Ascending aorta (tissue), 2 donors: ENCODE measurements around the gene DNAAF3. TPM values are rescaled to one million over a fixed set of nuclear protein-coding genes. Genes with fewer than 3 reads are reported as not detected.
A peak's percentile ranks its signal among the peaks of the same experiment; 100 is the strongest.

Source experiments
- DNase-seq, 2 donors: peaks; one replicate each; pipeline ENCODE4 v3.0.0-alpha.2; 2019; ENCODE audit warnings: low spot score in 2 of 2
- H3K27ac ChIP-seq, 2 donors: fragments of 200-600 bp; sonication (generic); one replicate each; pipeline ENCODE4 v1.5.1; 2016 to 2017; ENCODE audit warnings: mild to moderate bottlenecking in 1 of 2
- H3K27me3 ChIP-seq: fragments of 200-600 bp; sonication (generic); one replicate; pipeline ENCODE4 v1.5.1; 2017
- H3K36me3 ChIP-seq, 2 donors: fragments of 200-600 bp; sonication (generic); one replicate each; pipeline ENCODE4 v1.5.1; 2016
- H3K4me1 ChIP-seq, 2 donors: fragments of 200-600 bp; sonication (generic); one replicate each; pipeline ENCODE4 v1.5.1; 2016 to 2017; ENCODE audit warnings: mild to moderate bottlenecking in 1 of 2
- H3K4me3 ChIP-seq, 2 donors: fragments of 200-600 bp; sonication (generic); one replicate each; pipeline ENCODE4 v1.5.1; 2016 to 2017; ENCODE audit warnings: mild to moderate bottlenecking in 1 of 2
- H3K9me3 ChIP-seq, 2 donors: fragments of 200-600 bp; sonication (generic); one replicate each; pipeline ENCODE4 v1.5.1; 2016
- CTCF ChIP-seq, 3 experiments: fragments of 200-600 bp in 2 of 3; fragments of 450-650 bp in 1 of 3; sonication (generic) in 2 of 3; IDR thresholded peaks; one replicate each; pipeline ENCODE4 v1.5.1; 2016 to 2019; ENCODE audit warnings: antibody characterized with exemption in 3 of 3, mild to moderate bottlenecking in 1 of 3, moderate library complexity in 1 of 3
- intact Hi-C: fragments of 100-400 bp; cut with DNase I; formaldehyde crosslinking; loops from one replicate; pipeline ENCODE4 v1.15.1; 2023
- total RNA-seq: library from RNA; depleted of rRNA; stranded (reverse); fragments of >200 nt; gene quantifications from one replicate; pipeline ENCODE4 v1.1.0, GENCODE V29; 2016

DNAAF3 gene
- total RNA-seq, 1 donor from 2014 or later: not detected

GRCh38 chr19:55152017-55152416 is 14.4 kb downstream of the DNAAF3 start:
- no peaks in the 10 kb centered on the region for H3K36me3 ChIP-seq
- no peaks in the 10 kb centered on the region for H3K4me1 ChIP-seq
- H3K9me3 ChIP-seq: no peaks in the 10 kb centered on the region
- DNase-seq: no peak
- H3K27ac ChIP-seq: no peak overlapping the region
- peaks cover 11% of the 10 kb centered on the region for H3K27me3 ChIP-seq
- intact Hi-C loops: no loop called here
- H3K4me3 ChIP-seq: no peak overlapping the region
- TF ChIP-seq CTCF (IDR thresholded peaks at IDR 0.05): no peak

- Histone ChIP-seq H3K27ac (no peak within 1 kb of the TSS), H3K9me3 (no peaks in the 10 kb centered on the region), H3K27me3 (peaks cover 12% of the 10 kb centered on the region), H3K36me3 (no peaks in the 10 kb centered on the region), H3K4me1 (no peaks in the 10 kb centered on the region), H3K4me3 (no peak within 1 kb of the TSS)
- intact Hi-C loops: no loop called here
- TF ChIP-seq CTCF (IDR thresholded peaks at IDR 0.05): no peak
- no peak for DNase-seq
Observed at GRCh38 chr19:55149078-55150003, 17.1 kb downstream of the DNAAF3 start, which contains the start of gene TNNT1. TNNT1 (minus strand) TSS chr19:55149206; CDS start chr19:55147157, 2,049 bp downstream.

- no peak for TF ChIP-seq CTCF (IDR thresholded peaks at IDR 0.05)
- Histone ChIP-seq H3K4me3 (no peak overlapping the region), H3K4me1 (no peaks in the 10 kb centered on the region), H3K36me3 (no peaks in the 10 kb centered on the region), H3K27ac (no peak overlapping the region), H3K9me3 (no peaks in the 10 kb centered on the region), H3K27me3 (peaks cover 12% of the 10 kb centered on the region)
- intact Hi-C loops: no loop called here
- DNase-seq: no peak
Observed at GRCh38 chr19:55147545-55148251, 18.7 kb downstream of the DNAAF3 start.

GRCh38 chr19:55146705-55147273 is 19.6 kb downstream of the DNAAF3 start:
- intact Hi-C loops: no loop called here
- H3K27me3 ChIP-seq: peaks cover 12% of the 10 kb centered on the region
- H3K9me3 ChIP-seq: no peaks in the 10 kb centered on the region
- TF ChIP-seq CTCF (IDR thresholded peaks at IDR 0.05): no peak
- no peaks in the 10 kb centered on the region for H3K36me3 ChIP-seq
- no peak overlapping the region for H3K27ac ChIP-seq
- no peak for DNase-seq
- H3K4me1 ChIP-seq: peaks cover 0 to under 1% of the 10 kb centered on the region in 2 donors
- no peak overlapping the region for H3K4me3 ChIP-seq

- H3K27me3 ChIP-seq: peaks cover 17% of the 10 kb centered on the region
- no peak overlapping the region for H3K4me3 ChIP-seq
- no peak overlapping the region for H3K27ac ChIP-seq
- peak in 1 of 3 experiments; percentile 11 for TF ChIP-seq CTCF (IDR thresholded peaks at IDR 0.05)
- intact Hi-C loops: no loop called here
- H3K36me3 ChIP-seq: no peaks in the 10 kb centered on the region
- H3K9me3 ChIP-seq: no peaks in the 10 kb centered on the region
- H3K4me1 ChIP-seq: peaks cover 0 to 4% of the 10 kb centered on the region in 2 donors
- DNase-seq: no peak
Observed at GRCh38 chr19:55146078-55146704, 20.2 kb downstream of the DNAAF3 start.
